ENCODE results near the gene CUX1.
A peak's percentile ranks its signal among the peaks of the same experiment; 100 is the strongest.

GRCh38 chr7:101900103-101900502, 82.7 kb downstream of the CUX1 start:
- TF ChIP-seq CTCF (IDR thresholded peaks at IDR 0.05) (peak in 1 of 4 experiments; percentile 22), POLR2A (IDR thresholded peaks at IDR 0.05) (peak in 1 of 2 donors; percentile 10)

Data from uterus (tissue), 2 donors.